NCI-H69 (cell line): ENCODE data around the gene RYR3.

Source experiments
- DNase-seq: peaks from one replicate; lab custom pipeline; 2025; lab: John Stamatoyannopoulos, UW

RYR3 gene

DNA sequence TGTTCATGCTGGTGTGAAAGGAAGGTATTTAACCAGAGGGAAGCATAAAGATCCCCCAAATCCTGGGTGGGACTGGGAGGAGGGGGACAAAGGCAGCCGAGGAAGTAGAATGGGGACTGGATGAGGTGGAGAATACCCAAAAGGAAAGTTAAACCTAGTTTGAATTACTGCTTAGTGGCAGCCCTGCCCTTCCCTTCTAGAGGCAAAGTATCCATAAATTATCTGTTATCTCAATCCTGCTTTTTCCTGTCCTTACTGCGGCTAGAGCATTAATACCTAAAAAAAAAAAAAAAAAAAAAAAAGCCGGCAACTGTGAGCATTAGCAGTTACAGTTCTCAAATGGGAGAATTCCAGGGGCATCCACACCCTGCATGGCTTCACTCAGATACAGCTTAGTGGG is 139.0 kb downstream of the RYR3 start:
- no peak for DNase-seq

DNA sequence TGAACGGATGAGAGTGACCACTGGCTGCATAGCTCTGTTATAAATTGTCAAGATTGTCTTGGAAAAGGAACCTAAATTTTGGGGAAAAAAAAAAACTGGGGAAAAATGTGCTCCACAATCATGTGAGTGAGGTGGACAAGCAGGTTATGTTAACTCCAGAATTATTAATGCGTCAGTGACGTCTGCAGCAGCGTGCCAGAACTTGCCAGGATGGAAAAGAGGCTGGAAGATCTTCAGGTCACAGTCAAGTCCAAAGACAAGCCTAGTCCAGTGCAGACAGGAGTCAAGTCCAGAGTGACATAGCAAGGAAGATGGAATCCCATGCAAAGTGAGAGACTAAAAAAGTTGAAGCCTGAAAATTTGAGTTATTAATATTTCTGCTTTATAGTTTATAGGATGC is 140.6 kb downstream of the RYR3 start:
- no peak for DNase-seq

DNA sequence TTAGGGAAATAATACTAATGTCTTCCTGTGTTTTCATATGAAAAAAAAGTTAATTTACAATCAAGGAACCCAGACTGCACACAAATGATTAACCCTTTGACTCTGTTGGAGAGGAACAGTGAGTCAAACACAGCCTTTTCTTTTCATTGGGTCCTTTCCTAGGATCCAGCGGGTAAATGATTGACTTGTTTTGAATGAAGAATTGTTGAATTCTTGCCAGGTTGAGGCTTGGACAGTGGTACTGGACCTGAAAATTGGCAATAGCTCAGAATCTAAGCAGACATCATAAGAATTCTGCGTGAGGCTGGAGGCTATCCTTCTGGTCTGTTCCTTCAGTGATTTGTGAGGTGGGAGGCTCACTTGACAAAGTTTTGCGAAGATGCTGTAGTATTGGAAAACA is 143.0 kb downstream of the RYR3 start:
- DNase-seq: no peak

DNA sequence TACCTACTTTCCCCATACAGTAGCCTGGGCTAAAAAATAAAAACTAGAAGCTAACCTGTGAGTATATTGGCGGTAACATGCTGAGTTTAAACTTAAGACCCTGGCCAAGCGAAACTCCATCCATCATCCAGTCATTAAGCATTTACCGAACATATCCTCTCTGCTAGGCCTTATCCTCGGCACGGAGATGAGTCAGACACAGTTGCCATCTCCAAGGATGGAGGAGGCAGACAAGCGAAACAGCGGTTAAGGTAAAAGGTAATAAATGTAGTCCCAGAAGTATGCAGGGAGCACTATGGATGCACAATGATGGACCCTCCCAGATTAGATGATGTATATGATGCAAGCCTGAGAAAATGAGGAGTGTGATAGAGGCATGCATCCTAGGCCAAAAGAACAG is 143.6 kb downstream of the RYR3 start:
- DNase-seq: no peak

DNA sequence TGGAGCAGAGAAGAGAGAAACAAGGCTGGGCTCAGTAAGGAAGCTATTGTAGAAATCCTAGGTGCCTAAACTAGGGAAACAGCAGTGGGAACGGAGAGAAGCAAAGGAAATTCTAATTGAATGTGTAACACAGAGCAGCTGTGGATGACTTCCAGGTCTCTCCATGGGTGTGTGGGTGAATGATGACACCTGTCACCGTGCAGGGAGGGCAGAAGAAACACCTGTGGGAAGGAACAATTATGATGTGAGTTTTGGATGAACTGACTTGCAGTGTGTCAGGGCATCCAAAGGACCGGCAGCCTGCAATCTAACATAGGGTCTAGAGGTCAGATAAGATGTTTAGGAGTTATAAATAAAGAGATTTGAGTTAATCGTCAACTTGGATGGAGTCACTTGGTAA is 144.2 kb downstream of the RYR3 start:
- DNase-seq: peak; percentile 58

DNA sequence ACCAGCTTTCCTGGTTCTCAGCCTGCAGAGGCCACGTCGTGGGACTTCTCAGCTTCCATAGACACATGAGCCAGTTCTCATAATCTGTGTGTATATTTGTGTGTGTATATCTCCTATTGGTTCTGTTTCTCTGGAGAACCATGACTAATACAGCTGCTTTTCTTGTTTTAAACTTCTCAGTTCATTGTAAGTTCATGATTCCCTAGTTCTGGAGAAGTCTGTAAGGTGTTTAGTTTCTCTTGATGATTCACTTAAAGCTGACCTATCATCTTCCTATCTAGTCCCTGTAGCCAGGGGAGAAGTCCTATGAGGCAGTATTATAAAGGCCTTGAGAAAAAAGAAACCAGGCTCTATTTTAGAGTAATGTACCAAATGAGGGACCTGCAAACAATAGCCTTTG is 147.7 kb downstream of the RYR3 start:
- no peak for DNase-seq

DNA sequence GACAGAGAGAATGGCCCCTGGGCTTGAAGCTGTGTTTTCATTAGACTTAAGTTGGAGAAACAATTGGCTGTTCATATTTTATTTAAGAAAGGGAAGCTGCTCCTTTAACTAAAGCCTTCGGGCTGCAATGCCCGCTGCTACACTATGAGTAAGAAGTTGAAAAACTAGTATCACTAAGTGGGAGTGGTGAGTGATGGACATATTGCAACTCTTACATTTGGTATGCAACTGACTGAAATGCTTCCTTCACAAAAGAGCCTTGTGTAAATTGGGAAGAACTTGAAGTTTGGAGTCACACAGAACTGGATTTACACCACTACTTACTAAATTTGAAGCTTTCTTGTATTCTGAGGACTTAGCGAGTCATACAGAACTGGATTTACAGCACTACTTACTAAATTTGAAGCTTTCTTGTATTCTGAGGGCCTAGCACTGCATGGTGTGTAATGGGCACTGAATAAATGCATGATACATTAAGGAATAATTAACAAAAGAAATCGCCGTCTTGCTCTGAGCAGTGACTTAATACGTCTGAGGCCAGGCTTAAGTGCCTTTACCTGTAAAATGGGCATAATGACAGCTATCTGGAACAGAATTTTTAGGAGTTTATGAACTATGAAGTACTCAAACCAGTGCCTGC is 149.5 kb downstream of the RYR3 start:
- DNase-seq: no peak

DNA sequence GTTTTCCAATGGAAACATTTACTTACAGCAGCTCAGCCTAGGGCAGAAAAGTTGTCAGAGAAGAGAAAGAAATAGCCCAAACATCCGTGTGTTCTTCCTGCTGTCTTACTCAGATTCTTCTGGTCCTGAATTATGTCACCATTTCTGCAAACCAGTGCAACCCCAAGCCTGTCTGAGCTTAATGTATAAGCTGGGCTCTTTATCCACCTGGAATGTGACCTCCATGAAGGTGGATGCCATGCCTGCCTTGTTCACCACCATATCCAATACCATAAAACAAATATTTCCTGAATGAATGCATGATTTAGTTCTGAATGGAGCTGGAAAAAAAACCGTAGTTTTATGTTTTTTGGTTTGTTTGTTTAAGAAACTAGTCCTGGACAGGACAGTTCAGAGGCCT is 150.9 kb downstream of the RYR3 start:
- no peak for DNase-seq

DNA sequence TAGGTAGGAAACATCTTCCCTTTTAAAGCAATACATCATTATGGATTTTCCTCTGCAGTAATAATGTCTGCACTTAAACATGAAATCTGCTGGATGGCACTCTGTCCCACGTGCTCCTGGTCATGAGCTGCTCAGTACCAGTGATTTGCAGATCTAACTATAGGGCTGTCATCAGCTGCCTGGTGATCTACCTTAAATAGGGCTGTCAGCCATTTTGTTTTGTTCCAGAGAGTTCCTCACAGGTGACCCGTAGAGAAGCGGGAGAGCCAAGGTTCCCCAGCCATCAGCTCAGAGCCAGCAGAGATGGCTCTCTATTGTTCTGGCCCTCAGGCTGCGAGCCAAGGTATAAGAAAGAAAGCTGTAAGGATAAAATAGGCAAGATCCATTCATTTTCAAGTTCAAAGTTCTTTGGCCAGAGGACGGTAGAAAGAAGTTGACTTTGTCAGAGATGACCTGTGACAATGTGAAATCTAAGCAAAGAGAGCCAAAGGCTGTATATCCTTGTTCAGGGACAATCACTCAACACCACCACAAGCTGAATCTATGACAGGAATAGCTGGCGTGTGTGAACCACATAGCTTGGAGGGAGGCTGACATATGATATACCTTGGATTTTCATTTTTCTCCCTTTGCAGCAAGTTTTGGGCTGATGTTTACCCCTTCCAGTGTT is 156.5 kb downstream of the RYR3 start:
- no peak for DNase-seq

DNA sequence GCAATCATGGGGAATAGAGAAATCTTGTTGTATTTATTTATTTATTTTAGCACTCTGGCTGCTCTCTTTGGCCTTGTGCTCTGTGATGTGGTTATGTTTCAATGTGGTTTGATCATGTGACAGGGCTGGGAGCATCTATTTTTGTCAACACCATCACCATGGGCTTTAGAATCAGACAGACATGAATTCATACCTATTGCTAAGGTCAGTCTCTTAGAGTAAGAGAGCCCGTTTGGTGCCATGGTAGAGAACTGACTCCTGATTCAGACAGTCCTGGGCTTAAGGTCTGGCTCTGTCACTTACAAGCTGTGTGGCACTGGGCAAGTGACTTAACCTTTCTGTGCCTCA is 157.0 kb downstream of the RYR3 start:
- DNase-seq: no peak

DNA sequence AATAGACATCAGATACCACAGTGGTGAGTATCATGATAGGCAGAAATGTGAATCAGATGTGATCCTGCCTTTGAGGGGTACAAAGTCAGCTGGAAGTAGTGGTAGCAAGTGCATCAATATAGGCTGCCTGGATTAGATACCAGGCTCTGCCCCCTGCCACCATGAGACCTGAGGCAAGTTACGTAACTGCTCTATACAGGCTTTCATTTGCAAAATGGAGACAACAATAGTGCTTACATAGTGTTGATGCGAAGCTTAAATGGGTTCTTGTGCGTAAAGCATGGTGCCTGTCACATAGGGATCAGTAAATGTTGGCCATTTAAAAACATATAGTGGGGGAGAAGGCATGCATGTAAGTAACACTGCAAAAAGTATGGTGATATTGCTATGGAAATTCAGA is 158.0 kb downstream of the RYR3 start:
- no peak for DNase-seq

DNA sequence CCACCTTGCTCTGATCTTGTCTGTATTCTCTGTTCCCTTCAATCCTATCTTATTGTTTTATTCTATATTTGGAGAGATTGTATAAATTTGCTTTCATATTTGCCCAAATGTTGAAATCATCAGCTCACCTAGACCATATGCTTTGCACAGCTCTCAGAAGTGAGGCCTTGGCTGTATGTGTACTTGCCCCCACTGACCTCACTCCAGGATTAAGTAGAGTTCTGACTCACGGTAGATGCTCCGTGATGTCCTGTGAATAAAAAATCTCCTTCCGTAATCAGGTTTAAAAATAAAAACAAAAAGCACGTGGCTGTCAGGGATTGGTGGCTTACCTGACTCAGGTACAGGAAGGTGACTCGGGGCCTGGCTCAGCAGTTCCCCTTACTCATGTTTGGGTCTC is 162.2 kb downstream of the RYR3 start:
- no peak for DNase-seq

DNA sequence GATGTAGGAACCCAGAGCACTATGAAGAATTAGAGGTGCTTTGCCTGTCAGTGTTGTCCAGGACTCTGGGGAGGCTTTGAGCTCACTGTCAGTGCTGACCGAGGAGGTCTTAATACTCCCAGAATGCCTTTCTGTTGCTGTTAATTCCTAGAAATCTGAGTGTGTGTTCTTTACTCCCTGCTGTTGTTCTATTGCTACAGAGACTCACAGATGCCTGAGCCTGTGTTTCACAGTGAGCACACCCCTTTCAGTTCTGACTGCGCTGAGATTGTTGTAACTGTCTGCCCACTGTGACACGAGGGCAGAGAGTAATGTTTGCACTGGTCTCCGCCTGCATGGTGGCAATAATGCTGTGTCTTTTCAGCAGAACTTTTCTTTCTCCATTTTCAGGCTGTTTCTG is 162.9 kb downstream of the RYR3 start:
- DNase-seq: no peak

DNA sequence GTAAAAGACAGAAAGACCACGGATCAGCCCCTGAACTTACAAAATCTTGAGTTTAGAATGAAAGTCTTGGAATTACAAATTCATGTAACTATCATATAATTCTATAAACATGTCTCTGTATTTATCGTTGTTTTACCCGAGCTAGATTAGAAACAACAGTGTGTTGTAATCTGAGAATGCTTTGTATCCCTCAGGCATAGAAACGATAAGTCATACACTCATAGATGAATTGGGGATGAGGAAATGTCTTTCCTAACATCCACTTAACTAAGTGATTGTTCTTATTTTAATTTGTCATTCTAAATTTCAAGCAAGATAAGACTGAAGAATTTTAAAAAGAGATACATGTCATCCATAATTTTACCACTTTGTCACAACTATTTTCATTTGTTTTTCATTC is 165.3 kb downstream of the RYR3 start:
- no peak for DNase-seq

DNA sequence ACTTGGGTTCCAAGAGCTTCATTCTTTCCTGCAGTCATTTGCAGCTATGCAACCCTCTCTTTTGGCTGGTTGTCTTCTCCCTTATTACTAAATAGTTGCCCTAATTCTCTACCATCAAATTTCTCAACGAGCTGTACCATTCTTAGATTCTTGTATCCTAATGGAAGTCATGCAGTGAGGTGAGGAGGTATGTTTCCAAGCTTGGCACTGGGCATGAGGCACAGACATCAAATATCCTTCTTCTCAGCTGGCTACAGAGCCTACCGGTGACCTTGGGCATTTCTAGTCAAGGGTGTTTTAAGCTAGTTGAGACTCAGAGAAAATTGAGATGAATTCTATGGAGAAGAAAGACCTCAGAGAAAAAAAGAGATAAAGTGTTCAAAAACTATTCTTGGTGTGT is 166.1 kb downstream of the RYR3 start:
- DNase-seq: no peak

DNA sequence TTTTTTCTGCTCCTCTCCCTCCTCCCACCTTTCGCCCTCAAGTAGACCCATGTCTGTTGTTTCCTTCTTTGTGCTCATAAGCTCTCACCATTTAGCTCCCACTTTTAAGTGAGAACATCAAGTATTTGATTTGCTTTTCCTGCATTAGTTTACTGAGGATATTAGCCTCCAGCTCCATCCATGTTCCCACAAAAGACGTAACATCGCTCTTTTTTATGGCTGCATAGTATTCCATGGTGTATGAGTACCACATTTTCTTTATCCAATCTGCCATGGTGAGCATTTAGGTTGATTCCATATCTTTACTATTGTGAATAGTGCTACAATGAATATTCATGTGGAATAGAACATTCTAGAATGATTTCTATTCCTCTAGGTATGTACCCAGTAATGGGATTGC is 178.6 kb downstream of the RYR3 start:
- no peak for DNase-seq

DNA sequence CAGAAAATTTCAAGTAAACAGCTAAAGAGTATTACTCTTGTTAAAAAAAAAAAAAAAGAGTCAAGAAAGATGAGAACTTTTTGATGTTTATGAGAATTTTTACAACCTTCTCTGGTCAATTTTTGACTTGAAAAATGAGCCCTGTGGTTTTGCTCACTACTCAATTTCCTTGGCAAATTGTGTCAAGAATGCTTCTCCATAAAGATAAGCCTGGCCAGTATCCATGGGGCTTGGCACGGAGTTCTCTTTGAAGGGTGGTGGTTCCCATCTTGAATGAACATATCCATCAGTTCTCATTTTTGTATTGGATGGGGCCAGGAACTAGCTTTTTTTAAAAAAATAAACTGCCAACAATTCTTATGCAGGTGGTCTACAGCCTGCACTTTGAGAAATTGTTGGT is 179.9 kb downstream of the RYR3 start:
- no peak for DNase-seq

DNA sequence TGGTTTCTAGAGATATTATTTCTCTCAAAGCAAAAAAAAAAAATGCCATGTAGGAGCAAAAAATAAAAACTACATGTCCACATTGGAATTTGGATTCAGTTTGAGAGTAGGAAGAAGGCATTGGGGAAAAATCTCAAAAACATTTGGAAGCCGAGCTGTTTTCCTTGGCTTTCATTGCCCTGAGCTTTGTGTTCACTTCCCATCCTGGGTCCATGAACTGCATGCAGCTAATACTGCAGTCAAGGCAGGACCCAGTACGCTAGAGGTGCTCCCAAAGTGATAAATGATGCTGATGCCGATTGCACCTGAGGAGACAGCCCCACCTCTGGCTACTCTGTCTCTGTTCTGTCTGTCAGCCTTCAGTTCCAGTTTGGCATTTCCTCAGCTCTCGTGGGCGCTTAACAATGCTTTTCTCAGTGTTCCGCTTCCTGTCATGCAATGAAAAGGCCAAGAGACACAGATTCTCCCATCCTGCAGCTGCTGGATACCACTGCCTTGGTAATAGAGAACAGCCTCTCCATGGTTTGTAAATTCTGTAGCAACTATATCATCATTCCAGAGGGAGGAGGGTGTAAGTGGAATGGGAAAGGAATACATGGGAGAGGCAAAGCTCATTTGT is 181.8 kb downstream of the RYR3 start:
- DNase-seq: no peak

DNA sequence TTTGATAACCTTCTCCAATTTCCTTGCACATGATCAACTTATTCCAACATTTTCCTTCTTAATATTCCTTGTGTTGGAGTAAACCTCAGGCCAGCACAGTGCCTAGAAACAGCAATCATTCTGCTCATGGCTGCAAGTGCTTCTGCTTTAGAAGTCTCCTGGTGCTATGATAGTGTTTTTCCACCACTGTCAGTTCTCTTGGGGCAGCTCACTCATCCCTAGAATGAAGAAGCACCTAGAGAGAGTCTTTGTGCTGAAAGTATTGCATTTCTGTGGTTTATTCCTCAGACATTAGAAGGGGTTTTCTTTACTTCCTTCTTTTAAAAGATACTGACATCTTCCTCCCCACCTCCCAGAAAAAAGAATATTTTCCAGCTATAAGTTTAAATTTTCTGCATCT is 183.5 kb downstream of the RYR3 start:
- DNase-seq: peak; percentile 13

DNA sequence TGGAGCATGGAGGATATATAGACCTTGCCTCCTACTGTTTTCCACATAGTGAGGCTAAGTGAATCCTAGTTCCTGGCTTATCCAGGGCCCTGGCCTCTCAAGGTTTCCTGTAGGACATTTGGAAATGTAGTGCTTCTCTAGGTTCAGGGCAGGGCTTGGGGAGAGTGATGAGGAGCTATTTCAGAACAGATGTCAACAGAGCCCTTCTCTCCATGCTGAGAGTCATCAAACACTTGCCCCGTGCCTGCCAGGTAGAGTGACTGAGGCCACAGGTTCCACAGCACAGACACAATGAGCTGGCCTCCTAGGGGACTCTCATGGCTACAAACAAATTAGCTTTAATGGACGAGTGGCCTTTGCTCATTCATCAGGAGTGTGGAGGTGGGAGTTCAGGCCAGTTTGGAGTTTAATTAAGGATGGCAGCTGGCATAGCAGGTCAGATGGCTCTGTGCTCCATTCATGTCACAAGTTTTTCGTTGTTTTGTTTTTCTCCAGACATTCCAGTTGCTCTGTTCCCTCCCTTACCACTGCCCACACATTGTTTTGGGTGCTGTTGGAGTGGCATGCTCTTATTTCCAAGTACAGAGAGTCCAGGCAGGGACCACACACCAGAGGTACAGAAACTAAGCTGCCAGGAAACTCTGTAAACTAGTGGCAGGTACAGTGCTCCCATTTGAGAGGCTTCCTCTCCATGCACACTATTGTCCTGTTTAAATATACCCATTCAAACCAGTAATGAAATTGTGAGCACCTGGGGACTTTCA is 189.8 kb downstream of the RYR3 start:
- DNase-seq: peak; percentile 97

DNA sequence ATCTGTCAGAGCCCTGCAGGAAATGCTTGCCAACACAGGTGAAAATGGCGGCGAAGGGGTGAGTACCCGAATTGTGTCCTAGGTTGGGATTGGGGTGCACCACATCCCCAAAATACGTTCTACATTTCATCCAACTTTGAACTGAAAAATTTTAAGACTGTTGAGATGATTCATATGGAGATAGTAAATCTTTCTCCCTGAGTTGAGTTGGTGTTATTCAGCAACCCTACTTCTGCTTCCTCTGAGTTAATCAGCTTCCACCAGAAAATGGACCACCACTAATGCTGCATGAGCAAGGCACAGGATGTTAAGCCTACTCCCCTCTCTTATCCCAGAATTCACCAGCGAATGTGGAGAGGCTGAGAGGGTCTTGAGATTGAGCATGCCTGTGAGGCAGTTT is 192.9 kb downstream of the RYR3 start:
- DNase-seq: no peak

DNA sequence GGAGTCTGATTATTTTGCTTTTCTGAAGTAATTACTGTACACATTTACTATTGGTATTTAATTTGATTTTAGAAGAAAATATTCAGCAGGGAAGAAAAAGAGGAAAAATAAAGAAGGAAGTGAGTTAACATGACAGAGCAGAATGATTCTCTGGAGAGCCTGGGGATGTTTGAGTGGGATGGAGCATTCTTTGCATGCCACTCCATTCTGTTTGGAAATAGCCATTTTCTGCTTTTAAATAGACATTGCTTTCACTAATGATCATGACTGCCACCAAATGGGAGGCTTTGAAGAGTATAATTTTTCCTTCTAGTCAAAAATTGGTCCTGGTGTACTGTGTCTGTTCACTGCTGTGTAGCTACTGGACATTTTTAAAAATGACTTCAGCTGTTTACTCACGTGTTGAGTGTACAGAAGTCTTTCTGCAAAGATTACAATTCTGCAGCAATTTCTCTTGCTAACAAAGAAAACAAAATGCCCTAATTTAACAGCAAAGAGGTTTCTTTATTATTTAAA is 196.1 kb downstream of the RYR3 start:
- no peak for DNase-seq

DNA sequence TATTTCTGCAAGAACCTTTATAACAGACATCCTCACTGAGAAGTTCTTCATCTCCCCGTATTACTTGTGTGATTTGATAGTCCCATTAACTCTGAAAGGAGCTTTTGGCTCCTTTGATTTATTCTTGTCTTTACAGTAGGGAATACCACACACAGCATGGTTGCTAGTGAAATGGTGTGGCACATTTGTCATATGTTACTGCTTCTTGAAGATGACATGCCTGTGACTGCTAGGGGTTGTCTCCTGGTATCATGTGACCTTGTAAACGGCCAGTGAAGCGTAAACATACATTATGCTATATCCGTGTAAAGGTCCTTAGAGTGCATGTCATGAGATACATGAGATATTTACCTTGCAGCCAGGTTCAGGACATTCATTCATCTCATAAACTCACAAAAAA is 197.9 kb downstream of the RYR3 start:
- DNase-seq: peak; percentile 87
